ENCODE results near the gene RANBP17.
"Not testable (repeated sequence)": the region's sequence is repeated elsewhere in the genome, so short reads cannot be mapped to it uniquely, and the experiment has no call there.

The RANBP17 gene

GRCh38 chr5:171258737-171259415 is 397.1 kb downstream of the RANBP17 start:
- DNase-seq: no peak

- no peak for DNase-seq
Observed at GRCh38 chr5:171261361-171261760, 399.5 kb downstream of the RANBP17 start.

- DNase-seq: no peak
Observed at GRCh38 chr5:171261904-171262303, 400.1 kb downstream of the RANBP17 start.

DNA sequence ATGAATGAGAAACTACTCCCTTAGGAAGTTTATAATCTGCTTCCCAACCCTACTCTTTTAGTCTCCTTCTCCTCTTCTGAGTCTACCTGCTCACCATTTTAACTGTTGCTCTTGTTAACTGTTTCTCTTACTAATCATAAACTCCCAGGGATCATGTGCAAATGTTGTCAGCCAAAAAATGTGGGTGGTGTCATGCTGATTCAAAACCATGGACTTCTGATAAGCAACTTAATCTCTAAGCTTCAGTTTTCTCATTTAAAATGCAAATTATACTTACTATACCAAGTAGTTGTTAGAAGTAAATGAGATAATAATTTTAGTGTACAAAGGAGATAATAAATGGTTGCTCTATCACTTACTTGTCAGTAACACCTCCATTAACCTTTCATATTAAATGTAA is 401.4 kb downstream of the RANBP17 start:
- DNase-seq: no peak

GRCh38 chr5:171264843-171265242 is 403.0 kb downstream of the RANBP17 start:
- DNase-seq: no peak

- no peak for DNase-seq
Observed at GRCh38 chr5:171268700-171269620, 407.1 kb downstream of the RANBP17 start.

GRCh38 chr5:171269717-171270116 is 407.9 kb downstream of the RANBP17 start:
- DNase-seq: no peak

GRCh38 chr5:171270136-171270535 is 408.3 kb downstream of the RANBP17 start:
- DNase-seq: no peak

DNA sequence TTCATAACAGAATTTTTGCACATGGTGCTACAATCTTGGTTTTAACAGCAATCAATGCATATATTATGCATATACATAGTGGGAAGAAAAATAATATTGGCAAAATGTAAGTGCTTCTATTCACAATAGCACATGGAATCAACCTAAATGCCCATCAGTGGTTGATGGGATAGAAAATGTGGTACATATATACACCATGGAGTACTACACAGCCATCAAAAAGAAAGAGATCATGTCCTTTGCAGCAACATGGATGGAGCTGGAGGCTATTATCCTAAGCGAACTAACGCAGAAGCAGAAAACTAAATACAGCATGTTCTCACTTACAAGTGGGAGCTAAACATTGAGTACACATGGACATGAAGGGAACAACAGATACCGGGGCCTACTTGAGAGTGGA is 410.0 kb downstream of the RANBP17 start:
- no peak for DNase-seq

GRCh38 chr5:171272996-171273970 is 411.5 kb downstream of the RANBP17 start:
- DNase-seq: no peak

DNA sequence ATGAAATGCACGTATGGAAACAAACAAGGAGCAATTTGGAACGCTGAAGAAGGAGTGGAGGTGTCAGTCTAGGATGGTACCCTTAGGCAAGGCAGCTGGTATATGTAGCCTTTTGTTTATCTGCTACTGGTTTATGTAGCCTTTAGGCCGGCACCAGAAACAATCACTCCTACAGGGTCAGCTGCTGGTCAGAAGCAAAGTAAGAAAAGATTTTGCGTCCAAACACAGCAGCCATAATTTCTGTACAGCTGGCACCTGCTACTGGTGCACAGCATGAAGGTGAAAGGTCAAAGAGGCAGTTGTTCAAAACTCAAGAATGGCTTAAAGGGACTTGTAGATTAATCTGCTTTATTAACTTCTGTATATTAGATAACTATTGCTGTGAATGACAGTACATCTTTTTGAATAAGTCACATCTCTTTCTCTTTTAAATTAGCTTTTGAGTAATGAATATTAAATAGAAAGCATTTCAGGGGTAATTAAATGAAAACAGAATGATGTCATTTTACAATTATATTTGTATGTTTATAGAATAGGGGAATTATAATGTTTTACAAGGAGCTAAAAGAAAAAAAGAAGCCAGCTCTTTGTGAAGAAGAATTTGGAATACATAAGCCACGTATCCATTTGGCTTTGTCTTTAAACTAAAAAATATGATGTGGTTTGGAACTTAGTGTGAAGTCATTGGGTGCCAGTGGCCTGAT is 414.2 kb downstream of the RANBP17 start:
- no peak for DNase-seq

DNA sequence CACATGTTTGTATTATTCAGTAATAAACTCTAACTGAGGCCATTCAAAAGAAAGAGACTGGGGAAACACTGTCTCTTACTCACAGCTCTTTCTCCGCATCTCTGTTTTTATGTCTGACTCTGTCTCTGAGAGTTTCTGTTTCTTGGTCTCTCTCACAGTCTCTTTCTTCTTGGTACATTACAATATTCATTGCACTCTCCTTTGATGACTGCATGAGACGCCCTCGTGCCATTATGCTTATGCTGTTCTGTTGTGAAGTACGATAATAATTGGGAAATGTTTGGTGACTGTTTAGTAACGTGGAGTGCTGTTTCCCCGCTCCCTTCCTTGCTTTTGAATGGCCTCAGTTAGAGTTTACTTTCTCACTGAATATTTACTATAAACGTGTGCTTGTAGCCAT is 421.9 kb downstream of the RANBP17 start:
- DNase-seq: no peak

DNA sequence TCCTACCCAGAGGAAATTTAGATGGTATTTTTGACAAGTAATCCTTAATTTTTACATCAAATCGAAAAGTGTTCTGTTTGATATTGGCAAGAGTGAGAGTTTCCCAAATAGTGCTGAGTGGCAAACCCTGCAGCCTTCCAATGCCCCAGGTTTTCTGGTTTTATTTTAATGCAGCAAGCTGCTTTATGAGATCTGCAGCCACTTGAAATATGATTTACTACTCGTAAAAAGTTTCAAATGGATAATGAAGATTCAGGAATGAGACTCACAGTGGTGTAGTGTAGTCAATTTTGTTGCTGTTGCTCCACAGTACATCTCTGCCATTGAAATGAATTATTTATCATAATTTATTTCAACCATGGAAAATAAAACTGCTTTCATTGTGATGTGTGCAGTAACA is 423.6 kb downstream of the RANBP17 start:
- DNase-seq: no peak

DNA sequence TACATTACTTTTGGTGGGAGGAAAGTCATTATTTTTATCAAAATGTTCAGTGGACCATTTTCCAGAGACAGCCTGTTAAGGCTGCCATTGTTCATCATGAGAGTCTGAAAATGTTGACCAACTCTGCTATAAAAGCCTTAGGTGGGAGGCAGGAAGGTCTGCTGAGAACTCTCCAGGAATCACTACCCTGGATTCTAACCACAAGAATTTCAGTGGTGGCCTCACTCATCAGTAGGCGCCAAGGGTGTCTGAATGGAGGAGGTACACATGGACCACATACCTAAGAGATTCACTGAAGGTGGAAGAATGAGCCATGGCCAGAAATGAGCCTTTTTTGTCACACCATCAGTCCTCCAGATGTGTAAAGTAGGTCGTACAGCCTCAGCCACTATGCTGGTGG is 426.2 kb downstream of the RANBP17 start:
- DNase-seq: no peak

DNA sequence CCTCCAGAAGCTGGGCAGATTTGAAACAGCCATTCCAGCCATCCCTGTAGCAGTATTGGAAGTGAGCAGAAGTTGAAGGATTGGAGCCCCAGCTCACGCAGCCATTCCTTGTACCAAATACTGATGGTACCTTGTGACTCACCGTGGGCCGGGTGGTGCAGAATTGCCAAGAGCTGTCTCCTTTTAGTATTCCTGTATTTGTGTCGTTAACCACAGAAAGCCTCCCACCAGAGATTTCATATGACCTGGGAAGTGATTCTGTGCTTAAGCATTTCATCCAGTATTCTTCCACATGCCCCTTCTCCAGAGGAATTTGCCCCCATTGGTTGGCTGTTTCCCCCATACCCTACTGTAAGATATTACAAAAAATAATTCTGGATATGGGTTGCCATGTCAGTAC is 429.6 kb downstream of the RANBP17 start:
- DNase-seq: no peak

- DNase-seq: no peak
Observed at GRCh38 chr5:171295299-171295698, 433.5 kb downstream of the RANBP17 start.

DNA sequence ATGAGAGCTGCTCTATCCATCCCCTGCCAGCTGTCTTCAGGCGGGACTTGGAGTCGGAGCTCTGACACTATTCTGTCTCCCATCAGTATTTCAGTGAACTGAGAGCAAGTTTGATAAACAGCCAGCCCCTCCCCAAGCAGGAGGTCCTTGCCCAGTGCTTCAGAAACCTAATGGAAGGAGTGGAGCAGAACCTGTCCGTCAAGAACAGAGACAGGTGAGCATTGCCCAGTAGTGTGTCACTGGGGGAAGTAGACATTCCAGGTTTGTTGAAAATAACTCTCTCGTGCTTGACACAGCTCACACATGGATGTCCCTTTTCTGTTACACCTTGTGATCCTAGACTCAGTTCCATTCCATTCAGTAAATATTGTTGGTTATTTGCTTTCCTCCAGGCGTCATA is 434.0 kb downstream of the RANBP17 start:
- no peak for DNase-seq

GRCh38 chr5:171297941-171298340 is 436.1 kb downstream of the RANBP17 start:
- DNase-seq: not testable (repeated sequence)

DNA sequence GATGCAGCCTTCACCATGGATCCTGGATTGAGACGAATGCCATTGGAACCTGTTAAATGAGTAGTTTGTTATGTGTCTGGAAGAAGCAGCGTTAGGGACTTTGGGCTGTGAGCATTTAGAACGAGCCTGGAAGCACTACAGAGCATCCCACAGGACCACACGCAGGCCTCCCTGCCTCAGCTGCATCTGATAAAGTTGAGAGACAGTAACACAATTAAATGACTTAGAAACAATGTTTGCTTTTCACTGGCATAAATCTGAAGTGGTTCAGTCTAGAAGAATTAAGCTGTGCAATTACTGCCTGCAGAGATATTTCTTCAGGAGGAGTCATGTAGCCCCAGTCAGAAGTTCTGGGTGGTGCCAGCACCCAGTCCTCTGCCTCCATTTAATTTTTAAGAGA is 437.4 kb downstream of the RANBP17 start:
- DNase-seq: no peak

DNA sequence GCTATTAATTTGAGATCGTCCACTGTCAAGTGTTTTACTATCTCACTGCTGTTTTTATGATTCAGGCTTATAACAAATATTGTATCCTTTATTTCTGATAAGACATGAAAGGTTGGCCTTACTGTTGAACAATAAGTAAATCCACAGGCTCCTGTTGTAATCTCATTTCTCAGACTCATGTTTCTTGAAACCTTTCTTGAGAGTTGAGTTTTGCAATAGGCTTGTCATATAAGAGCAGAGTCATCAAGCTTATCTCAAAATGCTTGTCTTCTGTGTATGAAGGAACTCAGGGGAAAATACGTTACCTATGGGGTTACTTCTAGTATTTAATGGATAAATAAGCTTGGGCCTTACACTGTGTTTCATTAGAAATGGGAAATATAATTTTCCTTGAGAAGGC is 438.0 kb downstream of the RANBP17 start:
- DNase-seq: no peak

DNA sequence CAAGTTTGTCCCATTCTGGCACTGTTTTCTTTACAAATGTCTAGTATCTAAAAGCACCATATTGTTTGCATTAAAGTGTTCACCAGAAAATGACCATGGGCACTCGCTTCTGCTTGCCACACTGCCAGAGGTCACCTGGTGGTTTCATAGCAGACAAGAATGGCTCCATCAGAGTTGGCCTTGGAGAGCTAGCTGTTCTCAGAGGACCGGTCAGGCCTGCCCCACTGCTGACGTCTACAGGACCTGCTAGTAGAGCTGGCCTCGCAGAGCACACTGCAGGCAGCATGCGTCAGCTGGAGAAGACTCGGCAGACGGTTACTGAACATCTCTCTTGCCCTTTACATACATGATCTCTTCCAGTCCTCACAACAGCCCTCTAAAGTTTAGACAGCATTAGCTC is 438.5 kb downstream of the RANBP17 start:
- DNase-seq: no peak

GRCh38 chr5:171306166-171306565 is 444.3 kb downstream of the RANBP17 start:
- no peak for DNase-seq
